CD4-positive, alpha-beta T cell treated with Interleukin-10 for 1 hour (primary cell): ENCODE results near the gene PFKFB2.
"Not testable (repeated sequence)": the region's sequence is repeated elsewhere in the genome, so short reads cannot be mapped to it uniquely, and the experiment has no call there.

Experiments
- DNase-seq: peaks from one replicate; pipeline ENCODE4 v3.0.0-alpha.2; 2020

PFKFB2 gene

DNA sequence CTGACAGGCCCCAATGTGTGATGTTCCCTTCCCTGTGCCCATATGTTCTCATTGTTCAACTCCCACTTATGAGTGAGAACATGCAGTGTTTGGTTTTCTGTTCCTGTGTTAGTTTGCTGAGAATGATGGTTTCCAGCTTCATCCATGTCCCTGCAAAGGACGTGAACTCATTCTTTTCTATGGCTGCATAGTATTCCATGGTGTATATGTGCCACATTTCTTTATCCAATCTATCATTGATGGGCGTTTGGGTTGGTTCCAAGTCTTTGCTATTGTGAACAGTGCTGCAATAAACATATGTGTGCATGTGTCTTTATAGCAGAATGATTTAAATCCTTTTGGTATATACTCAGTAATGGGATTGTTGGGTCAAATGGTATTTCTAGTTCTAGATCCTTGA is 11.7 kb upstream of the PFKFB2 start:
- not testable (repeated sequence) for DNase-seq

DNA sequence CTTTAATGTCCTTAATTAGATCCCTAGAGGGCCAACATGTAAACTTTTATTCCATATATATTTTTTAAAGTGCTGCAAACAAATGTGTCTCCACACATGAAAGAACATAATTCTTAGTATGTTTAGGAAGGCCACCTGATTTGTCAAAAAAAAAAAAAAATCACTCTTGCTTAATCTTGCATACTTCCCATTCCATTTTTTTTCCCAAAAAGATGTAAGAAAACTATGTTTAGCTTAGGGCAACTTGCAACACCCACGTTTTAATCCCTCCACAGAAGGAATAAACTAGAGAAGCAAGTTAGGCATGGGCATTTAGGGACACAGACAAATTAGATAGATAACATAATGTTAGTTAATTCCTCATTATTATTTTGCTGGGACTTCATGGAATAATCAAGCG is 7.6 kb upstream of the PFKFB2 start:
- no peak for DNase-seq

DNA sequence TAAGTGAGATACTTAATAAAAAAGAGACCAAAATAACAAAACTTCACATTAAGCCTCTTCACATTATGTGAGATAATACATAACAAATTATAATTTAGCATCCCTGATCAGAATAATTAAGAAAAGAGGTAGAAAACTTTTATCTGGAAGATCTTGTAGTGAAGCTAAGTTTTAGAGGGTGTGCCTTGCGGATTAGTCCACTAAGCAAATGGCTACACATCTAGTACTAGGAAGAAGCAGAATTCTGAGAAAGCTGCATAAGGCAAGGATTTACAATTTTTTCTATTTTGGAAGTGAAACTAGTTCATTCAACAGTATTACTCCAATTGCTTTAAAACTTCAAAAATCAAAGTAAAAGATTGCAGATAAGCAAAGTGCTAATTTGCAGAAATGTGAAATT is 5.6 kb upstream of the PFKFB2 start:
- DNase-seq: no peak

DNA sequence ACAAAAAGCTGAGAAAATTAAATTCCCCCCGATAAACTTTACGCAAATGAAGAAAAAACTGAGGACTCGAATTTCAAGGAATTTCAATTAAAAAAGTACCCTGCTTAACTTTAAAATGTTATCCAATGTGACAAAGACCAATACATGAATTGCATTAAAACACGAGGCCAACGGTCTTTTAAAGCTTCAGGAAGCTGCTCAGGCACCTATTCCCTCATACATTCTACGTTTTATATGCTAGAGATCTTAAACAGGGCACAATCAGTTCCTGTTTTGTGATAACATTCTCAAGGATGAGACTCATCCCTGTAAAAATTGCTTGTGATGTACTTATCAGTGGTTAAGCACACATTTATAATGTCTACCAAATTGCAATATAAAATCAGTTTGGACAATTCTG is 5.0 kb upstream of the PFKFB2 start:
- DNase-seq: no peak

DNA sequence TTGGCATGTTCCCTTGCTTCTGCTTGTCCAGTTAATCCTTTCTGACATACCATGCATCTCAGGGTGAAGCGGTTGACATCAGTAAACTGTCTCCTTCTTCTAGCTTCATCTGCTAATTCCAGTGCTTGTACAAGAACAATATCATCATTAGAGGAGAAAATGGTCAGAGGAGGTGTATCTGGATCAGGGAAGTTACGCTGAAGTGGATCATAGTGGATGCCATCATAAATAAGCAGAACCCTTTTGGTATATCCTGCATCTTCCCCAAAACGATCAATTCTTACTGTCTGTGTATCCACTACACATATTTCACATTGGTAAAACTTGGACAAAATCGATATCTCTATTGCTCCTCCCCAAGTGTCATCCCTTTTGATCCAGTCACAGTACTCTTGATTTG is 4.0 kb upstream of the PFKFB2 start:
- DNase-seq: no peak

DNA sequence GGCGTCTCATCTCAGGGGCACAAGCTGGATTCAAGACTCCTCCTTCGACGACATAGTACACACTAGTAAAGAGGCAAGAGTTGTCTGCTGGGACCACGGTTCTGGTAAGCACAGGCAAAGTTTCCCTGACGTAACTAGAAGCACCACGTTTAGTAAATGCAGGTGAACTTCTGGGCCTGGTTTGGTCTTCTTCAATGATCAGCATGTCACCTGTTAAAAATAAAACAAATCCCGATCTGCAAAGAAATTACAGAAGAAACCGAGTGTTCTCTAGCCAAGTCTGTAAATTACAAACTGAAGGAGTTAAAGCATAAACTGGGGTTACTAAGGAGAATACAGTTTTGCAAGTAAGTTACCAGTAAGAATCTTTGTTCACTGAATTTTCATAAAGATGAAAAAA is 3.6 kb upstream of the PFKFB2 start:
- no peak for DNase-seq

DNA sequence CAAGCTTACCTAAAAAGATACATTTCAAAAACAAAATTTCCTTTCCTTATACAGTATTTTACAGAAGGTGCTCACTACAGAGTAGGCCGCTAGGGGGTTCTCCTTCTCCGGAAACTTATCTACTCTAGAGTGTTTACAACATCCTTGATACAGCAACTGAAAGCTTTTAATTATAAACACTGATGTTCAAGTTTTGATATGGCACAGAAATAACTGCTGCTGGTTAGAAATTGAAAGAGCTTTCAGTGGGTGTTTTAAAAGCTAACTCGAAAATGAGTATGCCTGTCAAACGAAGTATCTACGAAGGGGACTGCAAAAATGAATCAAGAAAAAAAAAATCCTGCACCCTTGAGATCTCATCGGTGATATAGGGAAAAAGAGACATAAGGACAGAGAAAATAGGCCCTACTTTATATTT is 3.1 kb upstream of the PFKFB2 start:
- peak; percentile 71 for DNase-seq

DNA sequence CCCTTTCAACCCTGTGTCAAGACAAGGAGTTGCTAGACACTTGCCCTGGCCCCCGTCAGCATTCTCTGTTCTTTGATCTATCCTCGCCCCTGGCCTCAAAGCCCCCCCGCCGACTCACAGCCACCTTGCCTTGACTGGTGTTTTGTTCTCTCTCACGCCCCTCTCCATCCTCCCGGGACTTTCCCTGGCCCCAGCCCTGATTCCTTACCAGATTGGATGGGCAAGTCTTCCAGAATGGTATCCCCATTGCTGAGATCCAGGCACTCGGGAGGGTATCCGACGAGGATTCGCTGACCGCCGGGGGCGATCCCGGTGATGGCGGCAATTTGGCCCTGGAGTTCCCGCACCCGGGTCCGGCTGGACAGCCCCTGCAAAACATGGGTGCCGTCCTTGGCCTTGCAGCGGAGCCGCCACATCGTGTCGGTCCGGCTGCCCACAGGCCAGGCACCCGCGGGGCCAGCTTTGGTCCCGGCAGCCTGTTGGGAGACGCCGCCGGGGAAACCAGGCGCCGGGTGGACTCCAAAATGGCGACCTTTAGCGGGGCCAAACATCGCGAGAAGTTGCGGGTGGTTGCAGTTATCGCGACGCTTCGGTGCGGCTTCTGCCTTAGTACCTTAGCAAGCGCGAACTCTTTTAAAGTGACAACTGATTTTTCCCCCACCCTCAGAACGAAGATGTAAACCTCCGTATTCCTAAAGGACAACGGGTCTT is 2.4 kb upstream of the PFKFB2 start:
- peak; percentile 93 for DNase-seq

DNA sequence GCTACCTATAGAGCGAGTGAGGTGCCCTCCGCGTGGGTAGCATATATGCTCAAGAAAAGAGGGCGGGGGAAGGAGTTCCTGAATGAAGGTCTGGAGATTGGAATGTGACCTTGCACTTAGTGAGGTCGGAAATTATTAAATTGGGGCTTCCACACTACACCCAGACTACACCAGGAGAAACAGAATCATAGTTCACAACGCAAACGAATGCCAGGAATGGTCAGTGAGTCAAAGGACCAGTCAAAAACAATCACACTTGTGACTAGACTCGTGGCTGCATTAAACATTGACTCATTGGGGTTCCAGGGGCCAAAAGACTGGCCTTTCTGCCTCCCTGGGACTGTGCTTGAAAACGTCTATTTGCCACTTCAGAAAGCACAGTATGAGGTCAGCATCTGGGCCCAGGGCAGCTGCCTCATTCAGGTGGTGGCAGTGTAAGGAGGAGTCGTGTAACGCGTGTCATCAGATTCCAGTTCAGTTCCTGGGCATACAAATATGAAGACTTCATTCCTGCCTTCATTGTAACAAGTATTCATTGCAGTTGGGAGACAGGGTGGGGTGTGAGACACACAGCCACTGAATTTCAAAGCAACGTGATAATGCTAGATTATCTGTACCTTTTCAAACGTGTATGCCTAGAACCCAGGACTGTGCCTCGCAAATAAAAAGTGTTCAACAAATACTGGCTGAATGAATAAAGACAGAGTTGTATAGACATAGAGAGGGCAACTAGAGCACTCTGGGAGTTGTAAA is 1.7 kb upstream of the PFKFB2 start, which contains the start of gene YOD1:
Gene YOD1 (minus strand): TSS at position 18 of the 753 bp plus-strand sequence. CDS start 178 bp downstream, outside the sequence.
- no peak for DNase-seq

DNA sequence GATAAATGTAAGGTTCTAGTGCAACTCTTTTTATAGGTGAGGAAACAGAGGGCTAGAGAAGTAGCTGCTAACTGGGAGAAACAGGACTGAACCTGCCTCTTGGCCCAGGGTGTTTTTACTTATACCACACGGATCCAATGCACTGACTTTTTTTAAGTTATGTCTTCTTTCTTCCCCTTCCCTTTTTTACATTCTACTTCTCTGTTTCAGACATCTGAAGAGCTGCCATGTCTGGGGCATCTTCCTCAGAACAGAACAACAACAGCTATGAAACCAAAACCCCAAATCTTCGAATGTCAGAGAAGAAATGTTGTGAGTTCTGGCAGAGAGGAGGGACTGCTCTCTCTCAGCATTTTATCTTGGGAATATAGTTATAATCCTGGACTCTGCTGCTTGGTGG is 1.4 kb downstream of the PFKFB2 start:
- no peak for DNase-seq

DNA sequence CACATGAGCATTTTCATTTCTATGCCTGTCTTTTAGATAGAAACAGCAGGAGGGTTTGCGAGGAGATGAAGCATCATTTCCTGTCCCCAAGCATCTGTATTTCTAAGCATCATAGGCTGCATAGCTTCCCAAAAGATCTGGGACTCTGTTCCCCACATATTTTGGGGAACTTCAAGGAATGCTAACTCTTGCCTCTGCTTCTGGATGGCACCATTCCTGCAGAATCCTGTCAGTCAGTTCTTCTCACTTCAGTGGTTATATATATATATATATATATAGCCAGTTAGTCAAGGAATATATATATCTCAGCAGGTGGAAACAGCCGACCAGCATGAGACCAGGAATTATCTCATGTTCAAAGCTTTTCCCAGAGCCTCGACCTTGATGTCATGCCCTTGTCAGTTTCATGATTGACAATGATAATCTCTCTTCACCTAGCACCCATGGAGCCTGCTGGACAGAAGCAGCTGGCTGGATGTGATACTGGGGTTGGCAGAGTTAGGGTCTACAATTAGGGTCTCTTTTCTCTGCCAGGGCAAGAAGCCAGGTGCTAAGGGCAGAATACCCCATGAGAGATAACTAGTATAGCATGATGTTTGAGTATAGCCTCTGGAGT is 2.4 kb downstream of the PFKFB2 start:
- DNase-seq: no peak

DNA sequence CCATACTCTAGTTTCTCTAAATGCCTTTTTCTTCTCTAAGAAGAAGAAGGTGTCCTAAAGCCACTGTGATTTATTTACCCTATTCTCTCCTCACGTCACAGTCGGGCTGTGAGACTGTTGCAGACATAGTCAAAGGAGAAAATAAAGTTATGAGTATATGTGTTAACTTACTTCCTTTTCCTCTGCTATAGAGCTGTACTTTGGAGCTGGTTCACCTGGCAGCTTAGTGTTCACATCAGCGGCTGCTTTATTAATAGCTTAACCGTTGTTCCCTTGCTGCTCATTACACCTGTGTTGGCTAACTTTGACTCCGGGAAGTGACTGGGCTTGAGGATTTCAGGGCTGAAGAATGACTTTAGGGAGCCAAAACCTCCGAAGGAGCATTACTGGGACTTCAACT is 3.6 kb downstream of the PFKFB2 start:
- no peak for DNase-seq

DNA sequence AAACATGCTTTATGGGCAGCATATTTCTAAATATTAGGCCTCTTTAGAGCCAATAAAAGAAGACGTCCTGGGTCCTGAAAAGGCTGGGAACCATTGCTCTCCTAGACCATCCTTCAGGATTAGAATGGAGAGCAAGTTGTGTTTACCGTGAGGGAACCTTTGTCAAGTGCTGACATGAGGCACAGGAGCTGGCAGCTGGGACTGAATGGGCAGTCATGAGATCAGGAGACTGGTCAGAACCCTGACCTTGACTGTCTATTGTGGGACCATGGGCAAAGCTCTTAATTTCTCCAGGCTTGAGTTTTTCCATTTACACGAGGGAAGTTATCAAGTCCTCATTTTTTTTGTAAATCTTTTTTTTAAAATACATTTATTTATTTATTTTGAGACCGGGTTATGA is 5.2 kb downstream of the PFKFB2 start:
- DNase-seq: no peak

DNA sequence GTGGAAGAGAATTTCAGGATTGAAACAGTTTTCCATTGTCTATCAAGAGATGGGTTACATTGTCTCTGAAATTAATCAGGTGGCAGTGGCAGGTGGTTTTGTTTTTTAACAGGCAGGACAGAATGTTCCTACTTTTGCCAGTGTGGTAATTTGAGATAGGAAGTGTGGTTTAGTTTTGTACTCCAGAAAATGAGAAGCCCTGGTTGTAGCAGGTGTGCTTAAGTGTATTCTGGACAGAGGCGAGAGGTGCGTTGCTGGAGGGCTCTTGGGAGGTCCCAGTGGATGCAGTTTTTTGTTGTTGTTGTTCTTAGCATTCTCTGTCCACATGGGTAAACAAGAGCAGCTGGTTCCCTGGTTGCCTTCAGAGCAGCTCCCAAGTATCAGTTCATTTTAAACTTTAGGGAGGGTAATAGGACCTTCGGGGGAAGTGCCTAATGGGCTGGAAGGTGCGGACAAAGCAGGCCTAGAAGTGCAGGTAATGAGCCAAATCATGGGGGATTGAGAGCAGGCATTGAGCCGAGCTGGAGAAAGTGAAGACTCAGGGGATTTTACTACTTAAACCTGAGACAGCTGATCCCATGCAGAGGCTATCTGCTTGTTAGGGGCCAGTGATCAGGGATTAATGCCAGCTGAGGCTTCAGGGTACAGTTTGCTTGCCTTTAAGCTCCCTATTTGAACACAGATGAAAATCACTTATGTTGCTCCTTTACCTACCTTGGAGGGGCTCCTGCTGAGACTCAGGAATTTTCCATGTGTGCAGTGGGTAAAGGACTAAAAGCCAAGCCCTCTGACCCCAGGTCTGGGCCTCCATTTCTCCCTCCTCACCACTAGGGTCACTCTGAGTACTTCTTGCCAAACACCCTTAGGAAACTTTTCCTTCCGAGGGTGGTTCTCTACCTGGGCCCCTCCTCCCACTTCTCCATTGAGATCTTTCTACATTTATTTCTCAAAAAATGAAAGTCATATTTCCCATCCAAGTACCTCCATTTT is 6.1 kb downstream of the PFKFB2 start:
- no peak for DNase-seq

DNA sequence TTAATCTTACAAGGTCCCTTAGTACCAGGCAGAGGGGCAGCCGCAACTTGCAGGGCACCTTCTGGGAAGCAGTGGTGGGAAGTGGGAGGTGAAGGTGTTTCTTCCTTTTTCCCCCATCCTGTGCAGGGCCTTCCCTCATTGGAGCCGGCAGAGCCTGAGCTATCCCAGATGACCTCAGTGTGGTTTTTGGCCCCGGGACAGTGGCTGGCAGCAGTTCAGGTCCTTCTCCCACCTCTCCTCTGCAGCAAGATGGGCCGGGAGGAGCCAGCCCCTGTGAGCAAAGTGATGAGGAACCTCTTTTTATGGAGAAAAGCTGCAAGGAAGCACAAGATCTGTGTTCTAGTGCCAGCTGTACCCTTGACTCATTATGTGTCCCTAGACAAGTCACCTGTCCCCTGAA is 6.8 kb downstream of the PFKFB2 start:
- DNase-seq: no peak

DNA sequence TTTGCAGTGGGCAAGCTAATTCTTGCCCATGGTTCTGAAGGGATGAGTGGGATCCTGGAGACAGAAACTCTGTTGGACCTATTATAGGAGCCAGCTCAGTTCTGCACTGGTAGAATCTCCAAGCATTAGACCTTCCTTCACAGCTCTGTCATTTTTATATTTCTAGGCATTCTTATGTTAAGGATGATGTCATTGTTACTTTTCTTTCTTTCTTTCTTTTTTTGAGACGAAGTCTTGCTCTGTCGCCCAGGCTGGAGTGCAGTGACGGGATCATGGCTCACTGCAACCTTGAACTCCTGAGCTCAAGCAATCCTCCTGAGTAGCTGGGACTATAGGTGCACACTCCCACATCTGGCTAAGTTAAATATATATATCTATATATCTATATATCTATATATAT is 7.5 kb downstream of the PFKFB2 start:
- no peak for DNase-seq

DNA sequence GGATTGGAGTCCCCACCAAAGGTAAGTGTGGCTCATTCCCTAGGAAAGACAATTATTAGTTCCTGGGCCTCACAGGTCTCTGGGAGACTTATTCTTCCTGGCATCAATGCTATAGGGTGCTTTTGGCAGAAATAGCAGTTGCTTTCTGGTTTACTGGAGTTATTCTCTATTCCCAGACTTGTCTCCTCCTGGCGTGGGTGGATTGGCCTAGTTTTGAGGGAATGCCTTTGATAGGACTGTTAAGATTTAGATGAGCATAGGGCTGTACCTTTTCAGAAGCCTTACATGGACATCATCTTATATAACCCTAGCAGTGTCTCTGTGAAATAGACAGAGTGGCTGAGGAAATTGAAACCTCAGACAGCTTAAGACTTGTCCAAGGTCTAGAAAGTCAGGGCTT is 9.0 kb downstream of the PFKFB2 start:
- no peak for DNase-seq

DNA sequence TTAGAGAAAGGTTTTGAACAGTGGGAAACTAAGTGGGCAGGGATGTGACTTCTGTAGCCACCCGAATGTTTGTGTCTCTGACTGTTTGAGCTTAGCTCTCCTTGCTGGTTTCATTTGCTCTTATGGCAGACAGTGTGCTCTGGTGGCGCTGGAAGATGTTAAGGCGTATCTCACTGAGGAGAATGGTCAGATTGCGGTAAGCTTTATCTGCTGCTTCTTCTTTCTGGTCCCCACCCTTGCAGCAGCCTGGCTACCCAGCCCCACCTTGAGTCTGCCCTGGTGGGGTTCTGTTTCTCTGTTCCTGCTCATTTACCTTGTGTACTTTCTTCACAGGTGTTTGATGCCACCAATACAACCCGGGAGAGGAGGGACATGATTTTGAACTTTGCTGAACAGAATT is 9.9 kb downstream of the PFKFB2 start:
- no peak for DNase-seq

DNA sequence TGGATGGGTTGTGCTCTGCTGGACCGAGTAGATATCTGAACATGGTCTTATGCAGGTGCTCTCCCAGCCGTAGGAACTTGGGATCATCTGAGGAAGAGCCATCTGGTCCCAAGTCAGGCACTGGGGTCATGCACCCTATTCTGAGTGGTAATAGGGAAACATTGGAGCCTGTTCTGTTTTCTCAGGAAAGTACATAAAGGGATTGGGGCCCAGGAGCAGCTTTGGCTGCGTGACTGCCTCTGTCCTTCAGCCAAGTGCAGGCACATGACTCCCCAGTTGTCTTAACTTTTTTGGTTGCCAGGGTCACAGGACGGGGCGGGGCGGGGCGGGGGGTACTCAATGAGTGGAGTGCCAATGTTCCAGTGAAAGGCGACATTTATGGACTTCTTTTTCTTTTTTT is 11.5 kb downstream of the PFKFB2 start:
- no peak for DNase-seq

DNA sequence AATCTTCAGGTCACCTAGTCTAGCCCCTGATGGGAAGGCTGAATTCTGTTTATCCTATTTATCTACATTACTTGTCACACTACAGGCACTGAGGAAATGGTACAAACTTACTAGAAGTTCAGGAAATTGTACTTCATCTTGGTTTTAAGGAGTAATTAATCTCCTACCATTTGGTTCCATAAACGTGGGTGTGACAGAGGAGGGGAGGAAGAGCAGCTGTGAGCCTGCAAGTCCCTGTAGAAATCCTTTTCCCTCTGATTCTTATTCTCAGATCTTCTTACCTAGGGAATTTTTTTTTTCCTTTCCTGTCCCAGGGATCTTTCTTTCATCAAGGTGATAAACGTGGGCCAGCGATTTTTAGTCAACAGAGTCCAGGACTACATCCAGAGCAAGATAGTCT is 14.1 kb downstream of the PFKFB2 start:
- no peak for DNase-seq

DNA sequence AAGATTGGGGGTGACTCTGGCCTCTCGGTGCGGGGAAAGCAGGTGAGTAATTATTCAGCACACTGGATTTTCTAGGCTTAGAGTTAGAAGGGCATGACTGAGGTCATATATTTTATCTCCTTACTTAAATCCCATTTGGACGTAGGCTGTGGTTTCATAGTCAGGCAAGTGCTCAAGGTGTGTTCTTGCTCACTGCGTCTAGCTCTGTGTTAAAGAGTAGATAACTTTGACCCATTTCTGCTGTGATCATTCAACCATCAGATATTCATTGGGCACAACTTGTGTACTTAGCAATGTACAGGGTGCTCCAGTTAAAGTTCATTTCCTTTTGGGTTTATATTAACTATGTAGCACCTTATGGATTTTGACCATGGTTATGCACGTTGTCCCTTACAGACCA is 14.6 kb downstream of the PFKFB2 start:
- DNase-seq: no peak

DNA sequence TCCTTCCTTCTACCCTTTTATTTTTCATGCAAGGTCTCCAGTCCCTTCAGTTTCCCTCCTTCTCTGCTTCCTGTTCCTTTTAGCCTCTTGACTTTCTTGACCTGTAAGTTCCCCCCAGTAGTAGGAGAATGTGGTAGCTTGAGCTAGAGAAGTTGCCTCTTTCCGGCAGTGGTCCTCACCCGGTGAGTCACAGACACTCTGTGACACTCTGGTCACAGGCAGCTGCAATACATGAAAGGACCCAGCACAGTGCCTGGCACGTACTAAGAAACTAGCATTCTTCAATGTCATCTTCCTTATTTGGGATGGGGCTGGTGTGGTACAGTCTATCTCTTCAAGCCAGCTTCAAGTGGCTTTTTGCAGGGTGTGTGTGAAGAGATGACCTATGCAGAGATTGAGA is 16.0 kb downstream of the PFKFB2 start:
- no peak for DNase-seq
